ENCODE results near the gene CYS1.

- no peak for TF ChIP-seq ZNF274 (IDR thresholded peaks at IDR 0.05; ENCODE audit: low read depth, low read length)
- TF ChIP-seq YY1 (IDR thresholded peaks at IDR 0.05; ENCODE audit: insufficient read depth, insufficient read length): no peak
- no peak for TF ChIP-seq SUZ12 (IDR thresholded peaks at IDR 0.05; ENCODE audit: extremely low read depth, insufficient read depth, insufficient read length)
These were observed 42.1 kb downstream of the CYS1 start for GRCh38 chr2:10038123-10038522.

Measured in NT2/D1 (cell line).